Measurements from ENCODE around the gene TIGD1.

The TIGD1 gene

DNA sequence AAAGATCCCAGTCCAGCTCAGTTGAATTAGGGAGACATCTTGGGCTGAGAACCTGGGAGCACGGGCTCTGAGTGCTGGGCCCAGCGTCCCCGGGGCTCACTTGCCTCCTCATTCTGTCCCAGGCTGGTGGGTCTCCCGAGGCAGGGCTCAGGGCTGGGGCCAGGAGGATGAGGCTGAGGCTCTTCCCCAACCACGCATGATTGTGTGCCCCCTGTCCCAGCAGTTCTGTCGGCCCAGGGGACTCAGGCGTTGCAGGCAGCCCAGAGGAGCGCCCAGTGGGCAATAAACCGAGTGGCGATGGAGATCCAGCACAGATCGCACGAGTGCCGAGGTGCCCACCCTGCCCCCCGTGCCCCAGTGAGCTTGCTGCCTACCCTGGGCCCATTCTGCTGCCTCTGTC, 29.3 kb downstream of the TIGD1 start:
- TF ChIP-seq, protein P1, sequence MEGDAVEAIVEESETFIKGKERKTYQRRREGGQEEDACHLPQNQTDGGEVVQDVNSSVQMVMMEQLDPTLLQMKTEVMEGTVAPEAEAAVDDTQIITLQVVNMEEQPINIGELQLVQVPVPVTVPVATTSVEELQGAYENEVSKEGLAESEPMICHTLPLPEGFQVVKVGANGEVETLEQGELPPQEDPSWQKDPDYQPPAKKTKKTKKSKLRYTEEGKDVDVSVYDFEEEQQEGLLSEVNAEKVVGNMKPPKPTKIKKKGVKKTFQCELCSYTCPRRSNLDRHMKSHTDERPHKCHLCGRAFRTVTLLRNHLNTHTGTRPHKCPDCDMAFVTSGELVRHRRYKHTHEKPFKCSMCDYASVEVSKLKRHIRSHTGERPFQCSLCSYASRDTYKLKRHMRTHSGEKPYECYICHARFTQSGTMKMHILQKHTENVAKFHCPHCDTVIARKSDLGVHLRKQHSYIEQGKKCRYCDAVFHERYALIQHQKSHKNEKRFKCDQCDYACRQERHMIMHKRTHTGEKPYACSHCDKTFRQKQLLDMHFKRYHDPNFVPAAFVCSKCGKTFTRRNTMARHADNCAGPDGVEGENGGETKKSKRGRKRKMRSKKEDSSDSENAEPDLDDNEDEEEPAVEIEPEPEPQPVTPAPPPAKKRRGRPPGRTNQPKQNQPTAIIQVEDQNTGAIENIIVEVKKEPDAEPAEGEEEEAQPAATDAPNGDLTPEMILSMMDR (IDR thresholded peaks at IDR 0.05; ENCODE audit: control insufficient read depth, insufficient read depth, low read depth, low read length, missing control alignments) = no peak
- DNase-seq (ENCODE audit: low read depth) = no peak
- H3K4me3 ChIP-seq (ENCODE audit: control insufficient read depth, low read depth, low read length) = no peak overlapping the region

DNA sequence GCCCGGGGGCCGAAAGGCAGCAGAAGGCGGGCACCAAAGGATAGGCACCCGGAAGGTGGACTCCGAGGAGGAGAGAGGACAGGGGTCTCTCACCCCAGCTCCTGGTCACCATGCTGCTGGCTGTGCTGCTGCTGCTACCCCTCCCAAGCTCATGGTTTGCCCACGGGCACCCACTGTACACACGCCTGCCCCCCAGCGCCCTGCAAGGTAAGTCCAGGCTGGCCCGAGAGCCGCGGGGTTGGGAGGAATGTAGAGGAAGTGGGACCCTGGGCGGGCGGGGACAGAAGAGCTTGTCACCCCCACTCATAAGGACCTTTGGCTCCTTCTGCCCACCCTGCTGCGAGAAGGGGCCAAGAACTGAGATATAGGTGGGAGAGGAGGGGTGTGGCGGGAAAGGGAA, 29.9 kb downstream of the TIGD1 start:
- no peak for DNase-seq (ENCODE audit: low read depth)
- TF ChIP-seq, protein P1 (IDR thresholded peaks at IDR 0.05; ENCODE audit: control insufficient read depth, insufficient read depth, low read depth, low read length, missing control alignments) = no peak
- no peak overlapping the region for H3K4me3 ChIP-seq (ENCODE audit: control insufficient read depth, low read depth, low read length)

DNA sequence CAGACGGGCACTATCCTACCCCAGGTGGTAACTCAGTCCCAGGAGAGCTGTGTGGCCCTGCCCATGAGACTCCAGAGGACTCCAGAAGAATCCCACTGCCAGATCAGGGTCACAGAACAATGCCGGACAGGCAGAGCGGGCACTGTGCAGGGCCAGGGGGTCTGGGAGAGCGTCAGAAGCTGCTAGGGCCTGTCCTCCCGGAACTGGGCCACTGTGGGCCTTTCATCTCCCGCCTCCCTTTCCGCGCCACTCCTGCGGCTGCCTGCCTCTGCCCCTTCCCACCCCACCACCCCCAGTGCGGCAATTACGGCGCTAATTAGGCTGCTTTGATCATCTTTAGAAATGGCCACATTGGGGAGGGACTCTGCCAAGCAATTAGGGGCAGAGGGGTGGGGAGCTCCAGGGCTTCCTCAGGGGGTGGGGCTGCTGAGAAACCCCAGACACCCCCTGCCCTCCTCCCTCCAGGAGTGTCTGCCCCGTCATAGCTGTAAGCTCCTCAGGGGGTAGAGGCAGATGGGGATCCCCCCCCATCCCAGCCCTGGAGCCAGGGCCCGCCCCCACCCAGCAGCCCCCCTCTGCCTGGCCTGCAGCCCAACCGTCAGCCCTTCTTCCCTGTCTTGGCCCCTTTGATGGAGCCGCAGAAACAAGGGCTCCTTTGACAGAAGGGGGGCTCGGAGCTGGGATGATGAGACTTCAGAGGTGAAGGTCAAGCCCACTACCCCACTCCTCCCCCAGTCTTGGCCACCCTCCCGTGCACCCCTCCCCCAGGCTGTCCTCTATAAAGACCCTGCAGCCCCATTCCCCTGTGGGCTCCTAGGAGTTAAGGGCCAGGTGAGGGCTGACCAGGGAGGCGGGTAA, 30.5 kb downstream of the TIGD1 start, which contains the start of gene PRSS56:
Gene PRSS56, plus strand, starts transcription at position 808 of the 858 bp plus-strand sequence. CDS start 211 bp downstream, outside the sequence.
- no peak for DNase-seq (ENCODE audit: low read depth)

DNA sequence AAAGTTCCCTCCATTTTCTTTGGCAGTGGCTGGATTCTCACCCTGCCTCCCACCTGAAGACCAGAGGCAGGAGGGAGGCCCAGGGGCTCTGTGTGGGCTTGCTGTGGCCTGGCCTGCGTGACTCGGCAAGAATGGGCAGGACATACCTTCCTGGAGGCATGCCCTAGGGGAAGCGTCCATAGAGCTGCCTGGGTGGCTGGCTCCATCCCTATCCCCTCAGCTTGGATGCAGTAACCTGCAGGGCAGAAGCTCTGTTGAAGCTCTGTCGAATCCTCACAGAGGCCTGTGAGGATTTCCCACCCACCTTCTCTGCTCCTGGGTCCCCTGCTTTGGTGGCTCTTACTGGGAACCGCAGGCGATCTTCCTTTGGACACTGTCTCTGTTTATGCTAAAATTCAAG, 31.5 kb downstream of the TIGD1 start:
- TF ChIP-seq, protein P1 (IDR thresholded peaks at IDR 0.05; ENCODE audit: control insufficient read depth, insufficient read depth, low read depth, low read length, missing control alignments) = no peak
- no peak for DNase-seq (ENCODE audit: low read depth)
- no peak overlapping the region for H3K4me3 ChIP-seq (ENCODE audit: control insufficient read depth, low read depth, low read length)

More for the DNA sequence above, 30.5 kb downstream of the TIGD1 start, which contains the start of gene PRSS56:
- TF ChIP-seq, protein P1 (IDR thresholded peaks at IDR 0.05; ENCODE audit: control insufficient read depth, insufficient read depth, low read depth, low read length, missing control alignments) = no peak
- no peak within 1 kb of the TSS for H3K4me3 ChIP-seq (ENCODE audit: control insufficient read depth, low read depth, low read length)

DNA sequence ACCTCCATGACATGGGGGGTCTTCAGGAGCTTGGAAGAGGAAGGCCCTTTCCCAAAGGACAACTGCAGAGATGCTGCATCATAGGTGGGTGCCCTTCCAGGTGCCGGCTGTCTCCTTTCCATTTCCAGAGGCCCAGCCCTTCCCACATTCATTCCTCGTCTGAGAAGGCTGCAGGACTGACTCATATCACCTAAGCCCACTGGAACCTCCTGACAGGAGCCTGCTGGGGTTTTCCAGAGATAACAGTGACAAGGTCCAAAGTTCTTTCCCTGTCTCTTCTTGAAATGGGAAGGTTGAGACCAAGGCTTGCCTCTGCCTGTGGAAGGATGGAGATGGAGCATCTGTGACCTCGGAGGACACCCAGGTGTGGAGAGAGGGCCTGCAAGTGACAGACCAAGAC, 33.8 kb downstream of the TIGD1 start:
- TF ChIP-seq, protein P1 (IDR thresholded peaks at IDR 0.05; ENCODE audit: control insufficient read depth, insufficient read depth, low read depth, low read length, missing control alignments) = no peak
- no peak overlapping the region for H3K4me3 ChIP-seq (ENCODE audit: control insufficient read depth, low read depth, low read length)
- DNase-seq (ENCODE audit: low read depth) = no peak

DNA sequence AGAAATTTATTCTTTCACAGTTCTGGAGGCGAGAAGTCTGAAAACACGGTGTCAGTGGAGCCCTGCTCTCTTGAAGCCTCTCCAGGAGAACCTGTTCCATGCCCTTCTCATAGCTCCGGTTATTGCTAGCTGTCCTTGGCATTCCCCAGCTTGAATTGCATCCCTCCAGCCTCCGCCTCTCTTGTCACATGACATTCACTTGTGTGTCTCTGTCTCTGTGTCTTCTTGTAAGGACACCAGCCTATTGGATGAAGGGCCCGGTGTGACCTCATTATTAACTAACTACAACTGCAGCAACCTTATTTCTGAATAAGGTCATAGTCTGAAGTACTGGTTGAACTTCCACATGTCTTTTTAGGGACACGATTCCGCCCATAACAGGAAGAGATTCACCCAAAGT, 34.7 kb downstream of the TIGD1 start:
- TF ChIP-seq, protein P1 (IDR thresholded peaks at IDR 0.05; ENCODE audit: control insufficient read depth, insufficient read depth, low read depth, low read length, missing control alignments) = no peak
- H3K4me3 ChIP-seq (ENCODE audit: control insufficient read depth, low read depth, low read length) = no peak overlapping the region

More for the DNA sequence above, 34.7 kb downstream of the TIGD1 start:
- DNase-seq (ENCODE audit: low read depth) = no peak

All from AG09309 (cell line).